HepG2 (cell line): ENCODE results near the gene ARHGAP35. TPM values are rescaled to one million over a fixed set of nuclear protein-coding genes. Genes with fewer than 3 reads are reported as not detected.

Experiments
- FOXO1 ChIP-seq: sonication (generic); formaldehyde crosslinking; IDR thresholded peaks from 2 replicates; pipeline ENCODE4 v1.4.0; 2020; ENCODE audit warnings: missing genetic modification reagents
- GATAD2A ChIP-seq: IDR thresholded peaks from 2 replicates; pipeline ENCODE4 v1.6.1; 2016
- HIC2 ChIP-seq: sonication (generic); formaldehyde crosslinking; IDR thresholded peaks from 2 replicates; pipeline ENCODE4 v1.9.0; 2022; ENCODE audit warnings: low read depth, missing genetic modification reagents
- HNF1B ChIP-seq: sonication (generic); formaldehyde crosslinking; IDR thresholded peaks from 2 replicates; pipeline ENCODE4 v1.5.1; 2020; ENCODE audit warnings: mild to moderate bottlenecking, moderate library complexity, missing genetic modification reagents
- KAT8 ChIP-seq: IDR thresholded peaks from 2 replicates; pipeline ENCODE4 v1.6.1; 2016; ENCODE audit warnings: missing genetic modification reagents, missing compliant biosample characterization
- MIER2 ChIP-seq: IDR thresholded peaks from 2 replicates; pipeline ENCODE4 v1.6.1; 2016; ENCODE audit warnings: missing biosample characterization, missing genetic modification reagents
- SALL1 ChIP-seq: sonication (generic); formaldehyde crosslinking; IDR thresholded peaks from 2 replicates; pipeline ENCODE4 v1.8.0; 2022; ENCODE audit warnings: mild to moderate bottlenecking, missing genetic modification reagents
- SMARCC2 ChIP-seq: fragments of 450-650 bp; IDR thresholded peaks from 2 replicates; pipeline ENCODE4 v1.6.1; 2017; ENCODE audit warnings: antibody characterized with exemption, mild to moderate bottlenecking
- ZBTB2 ChIP-seq: sonication (generic); formaldehyde crosslinking; IDR thresholded peaks from 2 replicates; pipeline ENCODE4 v1.8.0; 2022; ENCODE audit warnings: low read depth, missing genetic modification reagents
- ZBTB43 ChIP-seq: sonication (generic); formaldehyde crosslinking; conservative IDR thresholded peaks from 2 replicates; pipeline ENCODE4 v1.4.0; 2020; ENCODE audit warnings: missing genetic modification reagents
- ZC3H13 ChIP-seq: sonication (generic); formaldehyde crosslinking; IDR thresholded peaks from 2 replicates; pipeline ENCODE4 v1.8.1; 2023; ENCODE audit warnings: mild to moderate bottlenecking, missing genetic modification reagents, moderate library complexity
- ZNF12 ChIP-seq: sonication (generic); formaldehyde crosslinking; IDR thresholded peaks from 2 replicates; pipeline ENCODE4 v1.5.0; 2020; ENCODE audit warnings: missing genetic modification reagents
- ZNF496 ChIP-seq: sonication (generic); formaldehyde crosslinking; IDR thresholded peaks from 2 replicates; pipeline ENCODE4 v1.8.1; 2023; ENCODE audit warnings: mild to moderate bottlenecking, moderate library complexity, missing genetic modification reagents; ENCODE audit not compliant: insufficient replicate concordance
- ZNF510 ChIP-seq: sonication (generic); formaldehyde crosslinking; IDR thresholded peaks from 2 replicates; pipeline ENCODE4 v1.4.0; 2020; ENCODE audit warnings: low read depth, mild to moderate bottlenecking, missing genetic modification reagents
- ZNF609 ChIP-seq: sonication (generic); formaldehyde crosslinking; IDR thresholded peaks from 2 replicates; pipeline ENCODE4 v1.4.0; 2020; ENCODE audit warnings: mild to moderate bottlenecking, missing genetic modification reagents, borderline replicate concordance
- ZSCAN25 ChIP-seq: sonication (generic); formaldehyde crosslinking; IDR thresholded peaks from 2 replicates; pipeline ENCODE4 v1.8.0; 2022; ENCODE audit warnings: mild to moderate bottlenecking, missing genetic modification reagents
- polyA plus RNA-seq, 8 experiments: library from polyadenylated mRNA; depleted of rRNA in 3 of 8; stranded (reverse) in 7 of 8; unstranded in 1 of 8; fragments of >200 nt; fragmentation: Illumina TruSeq in 4 of 8; extraction: Trizol in 4 of 8; gene quantifications; 2 replicates each; pipeline versions ENCODE4 v1.2.1 to v1.2.3, GENCODE V29; 2011 to 2016; ENCODE audit warnings: low read depth in 4 of 8, missing spikeins in 1 of 8, mixed read lengths in 1 of 8; ENCODE audit not compliant: insufficient read depth in 1 of 8
- total RNA-seq, 5 experiments: library from RNA; depleted of rRNA; stranded (reverse); fragments of >200 nt; fragmentation: Illumina TruSeq; extraction: Trizol; gene quantifications; 2 replicates each; pipeline ENCODE4 v1.2.3, GENCODE V29; 2016; ENCODE audit warnings: low read depth in 1 of 5

The ARHGAP35 gene
- total and polyA plus RNA-seq, 2 of the 13 experiments (the other 11 are each of a cell fraction or from before 2014, with no cell fraction given): 30.1 to 30.2 TPM

- TF ChIP-seq ZNF609 (peak; percentile 80; the same call in 1 of the 2 replicates), FOXO1 (CRISPR knock-in tag) (peak; percentile 94), MIER2 (0 out of 2 replicates have a peak, but pooled peaks have one; percentile 23), ZSCAN25 (CRISPR knock-in tag) (peak; percentile 48; the same call in 1 of the 2 replicates), SMARCC2 (peak; percentile 99), ZNF510 (CRISPR knock-in tag) (0 out of 2 replicates have a peak, but pooled peaks have one; percentile 54), KAT8 (CRISPR knock-in tag) (peak; percentile 77), HNF1B (CRISPR knock-in tag) (peak; percentile 87), ZNF496 (CRISPR knock-in tag) (no peak), GATAD2A (CRISPR knock-in tag) (peak; percentile 96), ZBTB43 (CRISPR knock-in tag) (peak; percentile 49; the same call in 1 of the 2 replicates), ZC3H13 (CRISPR knock-in tag) (peak; percentile 25; the same call in 1 of the 2 replicates), SALL1 (CRISPR knock-in tag) (peak; percentile 83; the same call in 1 of the 2 replicates), ZBTB2 (CRISPR knock-in tag) (no peak), HIC2 (CRISPR knock-in tag) (peak; percentile 71; the same call in 1 of the 2 replicates), ZNF12 (CRISPR knock-in tag) (peak; percentile 88)
Observed at GRCh38 chr19:46890423-46891170, 29.8 kb downstream of the ARHGAP35 start (continued).
